ENCODE results near the gene TEKT4.
"Not testable (repeated sequence)": the region's sequence is repeated elsewhere in the genome, so short reads cannot be mapped to it uniquely, and the experiment has no call there.

TEKT4 gene, protein sequence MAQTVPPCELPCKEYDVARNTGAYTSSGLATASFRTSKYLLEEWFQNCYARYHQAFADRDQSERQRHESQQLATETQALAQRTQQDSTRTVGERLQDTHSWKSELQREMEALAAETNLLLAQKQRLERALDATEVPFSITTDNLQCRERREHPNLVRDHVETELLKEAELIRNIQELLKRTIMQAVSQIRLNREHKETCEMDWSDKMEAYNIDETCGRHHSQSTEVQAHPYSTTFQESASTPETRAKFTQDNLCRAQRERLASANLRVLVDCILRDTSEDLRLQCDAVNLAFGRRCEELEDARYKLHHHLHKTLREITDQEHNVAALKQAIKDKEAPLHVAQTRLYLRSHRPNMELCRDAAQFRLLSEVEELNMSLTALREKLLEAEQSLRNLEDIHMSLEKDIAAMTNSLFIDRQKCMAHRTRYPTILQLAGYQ

DNA sequence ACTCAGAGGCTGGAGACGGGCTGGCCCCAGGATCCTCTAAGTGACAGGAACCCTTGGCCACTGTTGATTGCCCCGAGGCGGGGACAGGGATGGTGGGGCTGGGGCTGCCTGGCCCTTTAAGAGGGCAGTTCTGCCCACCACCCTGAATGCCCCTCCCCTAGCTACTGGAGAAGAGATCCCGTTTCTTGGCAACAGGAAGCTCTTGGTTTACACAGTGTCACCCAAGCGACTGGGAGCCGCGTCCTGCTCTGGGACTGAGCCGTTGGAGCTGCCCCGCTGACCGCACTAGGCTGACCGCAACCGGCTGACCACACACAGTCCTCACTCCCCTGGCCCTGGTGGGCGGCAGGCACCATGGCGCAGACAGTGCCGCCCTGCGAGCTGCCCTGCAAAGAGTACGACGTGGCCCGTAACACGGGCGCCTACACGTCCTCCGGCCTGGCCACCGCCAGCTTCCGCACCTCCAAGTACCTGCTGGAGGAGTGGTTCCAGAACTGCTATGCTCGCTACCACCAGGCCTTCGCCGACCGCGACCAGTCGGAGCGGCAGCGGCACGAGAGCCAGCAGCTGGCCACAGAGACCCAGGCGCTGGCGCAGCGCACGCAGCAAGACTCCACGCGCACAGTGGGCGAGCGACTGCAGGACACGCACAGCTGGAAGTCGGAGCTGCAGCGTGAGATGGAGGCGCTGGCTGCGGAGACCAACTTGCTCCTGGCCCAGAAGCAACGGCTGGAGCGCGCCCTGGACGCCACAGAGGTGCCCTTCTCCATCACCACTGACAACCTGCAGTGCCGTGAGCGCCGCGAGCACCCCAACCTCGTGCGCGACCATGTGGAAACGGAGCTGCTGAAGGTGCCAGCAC, at the start of gene TEKT4:
TEKT4 (plus strand) TSS at position 205 of the 862 bp plus-strand sequence; CDS start at position 355, 150 bp downstream.
- peak; percentile 71 for DNase-seq (ENCODE audit: low read depth, low spot score)

DNA sequence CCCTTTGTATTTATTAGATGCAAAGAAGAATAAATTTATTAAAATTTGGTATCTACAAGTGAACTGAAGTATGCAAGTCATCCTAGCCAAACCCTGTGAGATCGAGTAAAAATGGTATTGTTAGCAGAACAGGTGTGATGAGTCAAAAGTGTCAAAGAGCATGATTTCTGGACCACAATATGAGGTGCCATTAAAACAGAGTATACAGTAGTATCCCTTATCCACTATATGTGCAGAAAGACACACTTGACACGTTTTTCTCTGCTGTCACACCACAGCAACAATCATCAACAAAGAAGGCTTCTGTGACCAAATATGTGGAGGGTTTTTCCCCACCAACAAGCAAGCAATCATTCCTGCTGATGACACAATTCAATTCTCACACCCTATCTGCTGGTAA, 32.0 kb upstream of the TEKT4 start:
- not testable (repeated sequence) for DNase-seq (ENCODE audit: low read depth, low spot score)

DNA sequence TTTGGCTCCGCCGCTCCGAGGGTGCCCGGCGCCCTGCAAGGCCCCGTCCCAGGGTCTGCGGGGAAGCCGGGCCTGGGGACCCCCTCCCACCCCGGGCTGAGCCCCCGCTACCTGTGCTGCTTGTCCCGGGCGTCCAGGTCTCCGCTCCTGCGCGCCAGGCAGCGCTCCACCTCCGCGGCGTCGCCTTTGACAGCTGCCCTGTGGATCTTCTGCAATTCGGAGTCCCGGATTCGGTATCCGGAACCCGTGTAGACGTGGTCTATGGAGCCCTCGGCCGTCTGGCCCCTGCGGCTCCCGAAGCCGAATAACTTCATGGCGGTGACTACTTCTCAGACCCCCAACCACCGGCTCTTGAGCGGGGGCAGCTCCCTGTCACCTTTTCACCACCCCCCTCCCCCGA, 14.4 kb upstream of the TEKT4 start:
- not testable (repeated sequence) for DNase-seq (ENCODE audit: low read depth, low spot score)

DNA sequence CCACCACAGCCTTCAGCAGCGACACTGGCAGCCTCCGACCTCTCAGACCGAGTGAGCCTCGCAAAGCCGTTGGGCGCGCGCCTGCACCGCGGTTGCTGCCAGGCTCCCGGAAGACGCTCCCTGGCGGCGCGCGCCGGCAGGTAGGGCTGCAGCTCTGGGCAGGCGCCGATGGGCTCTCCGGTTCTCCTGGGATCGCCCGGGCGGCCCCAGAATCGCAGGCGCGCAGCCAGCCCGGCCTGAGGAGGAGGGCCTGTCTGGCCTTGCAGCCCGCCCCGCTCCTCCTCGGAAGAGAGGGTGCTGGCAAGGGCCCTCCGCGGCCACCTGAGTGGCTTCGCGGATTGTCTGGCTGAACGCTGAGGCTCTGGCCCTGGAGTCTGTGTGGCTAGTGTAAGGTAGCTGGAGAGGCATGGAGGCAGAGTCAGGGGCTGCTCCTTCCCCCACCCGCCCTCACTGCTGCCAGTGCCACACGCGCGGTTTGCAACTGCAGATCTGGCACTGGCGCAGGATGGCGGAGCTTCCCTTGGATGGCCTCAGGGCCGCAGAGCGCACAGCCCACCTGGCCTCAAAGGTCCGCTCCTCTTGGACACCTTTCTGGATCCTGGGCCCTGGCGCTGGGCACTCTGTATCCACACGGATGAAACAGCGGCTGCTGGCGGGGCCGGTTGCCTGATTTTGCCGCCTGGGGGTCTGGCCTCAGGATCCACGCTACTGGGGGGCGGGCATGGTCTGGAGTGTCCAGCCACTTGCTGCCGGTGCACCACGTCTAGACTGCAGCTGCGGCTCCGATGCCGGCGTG, 13.7 kb upstream of the TEKT4 start:
- peak; percentile 72 for DNase-seq (ENCODE audit: low read depth, low spot score)

DNA sequence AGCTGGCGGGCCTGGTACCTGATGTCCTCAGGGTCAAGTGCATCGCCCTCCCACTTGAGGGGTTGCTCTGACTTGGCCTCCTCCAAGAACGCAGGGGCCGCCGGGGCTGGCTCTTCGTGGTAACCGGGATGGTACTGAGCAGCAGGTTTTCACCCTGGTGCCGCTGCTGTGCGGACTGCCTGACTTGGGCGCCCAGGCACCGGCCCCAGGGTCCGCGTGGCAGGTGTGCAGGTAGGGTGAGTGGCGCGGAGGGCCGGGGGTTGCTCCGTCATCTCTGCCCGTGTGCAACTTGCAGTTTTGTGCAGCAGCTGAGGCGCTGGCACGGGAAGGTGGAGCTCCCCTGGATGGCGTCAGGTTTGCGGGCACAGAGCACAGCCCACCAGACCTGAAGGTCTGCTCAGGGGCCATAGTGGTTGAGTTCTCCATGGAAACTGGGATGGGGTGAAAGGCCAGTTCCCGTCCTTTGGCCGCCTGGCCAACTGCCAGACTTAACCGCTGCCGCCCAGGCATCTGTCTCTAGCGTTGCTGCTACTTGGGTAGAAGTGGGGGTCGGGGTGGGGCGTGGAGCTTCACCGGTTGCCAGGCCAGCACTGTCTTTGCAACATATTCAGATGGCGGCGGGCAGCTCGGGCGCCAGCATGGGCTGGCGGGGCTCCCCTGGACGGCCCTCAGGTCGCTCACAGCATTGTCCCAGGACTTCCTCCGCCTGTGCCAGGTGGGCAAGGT, 12.9 kb upstream of the TEKT4 start:
- not testable (repeated sequence) for DNase-seq (ENCODE audit: low read depth, low spot score)

DNA sequence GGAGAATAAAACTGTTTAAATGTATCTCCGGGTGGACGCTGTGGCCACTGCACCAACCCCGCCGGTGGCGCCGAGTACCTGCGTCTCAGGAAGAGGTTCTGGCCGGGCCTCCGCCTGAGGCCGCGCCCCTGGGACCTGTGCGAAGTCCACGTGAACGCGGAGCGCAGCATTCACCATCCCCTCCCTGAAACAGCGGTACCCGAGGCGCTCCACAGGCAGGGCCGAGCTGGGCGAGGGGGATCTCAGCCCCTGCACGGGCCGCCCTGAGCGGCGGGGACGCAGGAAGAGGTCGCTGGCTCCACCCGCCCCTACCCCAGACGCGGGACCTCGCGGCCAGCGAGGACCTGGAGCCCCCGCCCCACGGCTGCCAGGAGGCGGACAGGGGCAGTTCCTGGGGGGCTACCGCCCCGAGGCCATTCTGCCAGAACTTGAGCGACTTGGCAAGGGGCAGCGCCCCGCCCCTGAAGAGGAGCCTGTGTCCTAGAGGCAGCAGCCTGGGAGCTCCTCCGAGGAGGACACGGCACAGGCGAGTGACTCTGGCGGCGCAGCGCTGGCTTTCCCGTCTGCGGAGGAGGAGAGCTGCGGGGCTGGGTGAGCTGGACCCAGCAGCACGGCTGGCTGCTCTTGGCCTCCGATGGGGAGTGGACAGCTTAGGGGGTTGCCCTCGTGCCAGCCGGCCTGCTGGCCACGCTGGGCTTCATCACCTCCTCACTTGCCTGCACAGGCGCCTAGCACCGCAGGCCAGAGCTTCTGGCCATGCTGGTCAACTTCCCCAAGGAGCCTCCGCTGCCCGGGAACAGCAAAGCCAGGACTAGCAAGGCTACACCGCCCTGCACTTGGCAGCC, 9.7 kb upstream of the TEKT4 start:
- peak; percentile 48 for DNase-seq (ENCODE audit: low read depth, low spot score)

DNA sequence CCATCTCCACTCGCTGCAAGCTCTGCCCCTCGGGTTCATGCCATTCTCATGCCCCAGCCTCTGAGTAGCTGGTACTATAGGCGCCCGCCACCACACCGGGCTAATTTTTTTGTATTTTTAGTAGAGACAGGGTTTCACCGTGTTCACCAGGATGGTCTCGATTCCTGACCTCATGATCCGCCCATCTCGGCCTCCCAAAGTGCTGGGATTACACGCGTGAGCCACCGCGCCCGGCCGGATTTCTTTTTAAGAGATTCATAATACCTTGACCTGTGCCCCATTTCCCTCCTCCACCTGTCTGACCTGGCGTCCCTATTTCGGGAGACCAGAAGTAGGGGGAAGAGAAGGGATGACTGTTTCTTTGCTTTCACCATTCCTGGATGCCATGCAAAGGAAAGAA, 8.3 kb upstream of the TEKT4 start:
- DNase-seq (ENCODE audit: low read depth, low spot score), result not testable (repeated sequence)

DNA sequence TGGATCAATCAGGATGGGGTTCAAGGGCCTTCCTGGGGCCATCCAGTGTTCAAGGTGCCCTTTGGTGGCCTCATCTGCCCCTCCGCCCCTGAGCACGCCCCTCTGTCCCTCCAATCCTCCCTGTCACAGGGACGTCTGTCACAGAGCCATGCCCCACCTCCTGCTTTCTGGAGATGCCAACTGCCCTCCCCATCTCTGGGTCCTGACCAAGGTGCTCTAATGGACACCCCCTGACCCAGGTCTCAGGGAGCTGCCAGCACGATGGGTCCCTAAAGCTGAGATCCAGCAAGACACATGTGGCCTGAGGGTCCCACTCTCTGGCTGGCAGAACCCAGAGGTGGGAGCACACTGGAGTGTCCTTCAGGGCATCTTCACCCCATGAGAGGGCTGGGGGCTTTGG, 2.1 kb upstream of the TEKT4 start:
- no peak for DNase-seq (ENCODE audit: low read depth, low spot score)

DNA sequence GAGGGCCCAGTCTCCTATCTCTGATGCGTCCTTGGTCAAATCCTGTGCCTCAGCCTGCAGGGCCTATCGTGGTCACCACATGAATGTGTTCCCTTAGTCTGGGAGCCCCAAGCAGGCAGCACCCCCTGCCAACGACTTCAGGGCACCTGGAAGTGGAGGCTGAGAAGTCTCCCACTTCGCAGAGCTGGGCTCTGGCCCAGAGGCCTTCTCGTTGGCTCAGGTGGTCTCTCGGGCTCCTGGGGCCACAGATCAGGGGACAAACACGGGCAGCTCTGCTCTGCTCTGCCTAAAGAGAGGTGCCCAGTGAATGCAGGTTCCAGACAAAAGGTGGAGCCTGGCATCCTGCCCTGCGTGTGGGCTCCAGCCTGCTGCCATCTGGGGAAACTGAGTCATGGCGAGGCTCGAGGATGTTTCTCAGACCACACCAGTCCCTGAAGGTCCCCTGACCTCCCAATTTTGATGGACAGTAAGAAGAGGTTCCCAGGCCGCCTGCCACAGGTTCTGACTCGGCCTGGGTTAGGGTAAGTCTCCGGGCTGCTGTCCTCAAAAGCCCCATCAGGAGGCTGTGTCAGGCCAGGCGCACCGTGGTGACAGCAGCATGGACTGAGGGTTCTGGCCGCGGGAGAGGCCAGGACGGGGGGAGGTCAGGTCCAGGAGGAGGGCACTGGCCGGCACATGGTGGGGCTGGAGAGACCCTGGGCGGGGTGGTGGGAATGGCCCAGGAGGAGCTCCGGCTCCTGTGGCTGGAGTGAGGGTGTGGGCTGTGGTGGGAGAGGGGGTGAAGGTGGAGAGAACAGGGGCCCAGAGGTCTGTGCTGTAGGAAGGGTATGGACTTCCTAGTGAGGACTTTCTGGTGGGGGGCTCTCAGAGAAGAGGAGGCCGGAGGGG, 1.4 kb upstream of the TEKT4 start:
- DNase-seq (ENCODE audit: low read depth, low spot score), result no peak

DNA sequence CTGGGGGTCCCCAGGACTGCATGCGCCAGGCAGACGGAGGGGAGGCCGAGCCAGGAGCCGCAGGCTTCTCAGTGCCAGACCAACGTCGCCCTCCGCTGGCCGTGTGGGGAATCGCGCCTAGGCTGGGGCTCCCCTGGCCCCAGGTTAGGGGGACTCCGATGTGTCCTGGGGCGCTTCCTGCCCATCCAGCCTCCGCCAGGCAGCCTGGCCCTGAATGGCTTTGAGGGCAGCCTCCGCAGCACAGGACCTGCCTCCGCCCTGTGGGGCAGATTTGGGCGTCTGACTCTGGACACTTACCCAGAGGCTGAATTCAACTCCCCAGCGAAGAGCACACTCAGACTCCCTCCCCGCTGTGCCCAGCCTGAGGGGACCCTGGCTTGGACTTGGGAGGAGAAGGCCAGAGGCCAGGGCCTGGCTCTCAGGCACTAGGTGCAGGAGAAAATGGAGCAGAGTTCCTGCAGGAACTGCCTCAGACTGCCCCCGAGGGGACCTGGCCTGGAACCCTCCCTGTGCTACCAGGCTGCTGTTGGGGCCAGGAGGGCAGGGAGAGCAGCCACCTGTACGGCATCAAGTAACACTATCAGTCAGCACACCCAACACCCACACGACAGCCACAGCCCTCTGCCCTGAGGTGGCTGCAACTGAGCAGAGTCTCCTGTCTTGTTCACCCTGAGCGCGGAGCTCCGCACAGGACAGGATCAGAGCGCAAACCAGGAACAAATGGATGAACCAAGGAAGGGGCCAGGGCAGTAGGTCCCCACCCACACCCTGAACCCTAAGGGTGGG, 597 bp upstream of the TEKT4 start:
- peak; percentile 63 for DNase-seq (ENCODE audit: low read depth, low spot score)

DNA sequence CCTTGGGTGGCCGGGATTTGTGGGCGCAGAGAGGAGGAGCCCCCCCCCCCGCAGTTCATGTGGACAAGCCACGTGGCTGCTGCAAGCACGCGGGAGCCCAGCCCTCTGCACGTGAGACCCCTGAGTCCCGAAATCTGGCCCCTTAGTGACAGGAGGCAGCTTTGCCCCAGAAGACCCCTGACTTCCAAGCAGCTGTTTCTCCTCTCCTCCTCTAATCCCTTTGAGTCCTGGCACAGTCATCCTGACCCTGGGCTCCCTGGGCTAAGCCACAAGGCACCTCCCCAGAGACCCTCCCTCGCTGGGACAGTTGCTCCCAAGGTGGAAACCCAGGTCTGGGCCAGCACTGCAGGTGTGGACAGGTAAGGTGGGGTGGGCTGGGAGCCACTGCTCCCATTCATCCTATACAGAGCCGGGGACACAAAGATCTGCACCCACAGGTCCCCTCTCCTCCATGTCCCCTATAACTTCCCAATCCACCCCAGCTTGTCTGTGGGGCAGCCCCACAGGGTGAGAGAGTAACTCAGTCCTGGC, 923 bp downstream of the TEKT4 start:
- no peak for DNase-seq (ENCODE audit: low read depth, low spot score)

DNA sequence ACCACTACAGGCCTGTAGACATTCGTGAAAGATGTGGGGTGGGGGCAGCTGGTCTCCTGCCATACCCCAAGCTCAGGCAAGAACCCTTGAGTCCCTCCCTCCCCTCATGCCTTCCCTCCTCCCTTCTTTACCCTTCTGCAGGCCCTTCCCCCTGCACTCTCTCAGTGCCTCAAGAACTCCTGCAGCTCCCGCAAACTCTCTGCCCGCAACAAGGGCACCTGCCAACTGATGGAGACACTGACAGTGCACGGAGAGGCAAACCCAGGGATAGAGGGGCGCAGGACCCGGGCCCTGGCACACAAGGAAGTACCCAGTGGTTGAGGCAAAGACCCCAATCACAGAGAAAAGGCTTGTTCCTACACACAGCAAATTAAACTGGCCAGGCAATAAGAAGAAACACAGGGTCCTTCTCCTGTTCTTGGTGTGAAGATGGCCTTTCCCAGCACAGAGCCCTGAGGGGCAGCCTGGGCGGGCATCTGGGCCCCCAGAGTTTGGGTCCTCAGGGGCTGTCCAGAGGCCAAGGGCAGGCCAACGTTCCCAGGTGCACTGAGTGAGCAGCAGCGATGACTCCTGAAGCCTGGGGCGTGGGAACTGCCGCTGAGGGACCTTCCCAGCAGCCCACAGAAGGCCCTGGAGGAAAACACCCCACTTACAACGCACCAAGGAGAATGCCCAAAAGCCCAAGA, 1.6 kb downstream of the TEKT4 start:
- no peak for DNase-seq (ENCODE audit: low read depth, low spot score)

DNA sequence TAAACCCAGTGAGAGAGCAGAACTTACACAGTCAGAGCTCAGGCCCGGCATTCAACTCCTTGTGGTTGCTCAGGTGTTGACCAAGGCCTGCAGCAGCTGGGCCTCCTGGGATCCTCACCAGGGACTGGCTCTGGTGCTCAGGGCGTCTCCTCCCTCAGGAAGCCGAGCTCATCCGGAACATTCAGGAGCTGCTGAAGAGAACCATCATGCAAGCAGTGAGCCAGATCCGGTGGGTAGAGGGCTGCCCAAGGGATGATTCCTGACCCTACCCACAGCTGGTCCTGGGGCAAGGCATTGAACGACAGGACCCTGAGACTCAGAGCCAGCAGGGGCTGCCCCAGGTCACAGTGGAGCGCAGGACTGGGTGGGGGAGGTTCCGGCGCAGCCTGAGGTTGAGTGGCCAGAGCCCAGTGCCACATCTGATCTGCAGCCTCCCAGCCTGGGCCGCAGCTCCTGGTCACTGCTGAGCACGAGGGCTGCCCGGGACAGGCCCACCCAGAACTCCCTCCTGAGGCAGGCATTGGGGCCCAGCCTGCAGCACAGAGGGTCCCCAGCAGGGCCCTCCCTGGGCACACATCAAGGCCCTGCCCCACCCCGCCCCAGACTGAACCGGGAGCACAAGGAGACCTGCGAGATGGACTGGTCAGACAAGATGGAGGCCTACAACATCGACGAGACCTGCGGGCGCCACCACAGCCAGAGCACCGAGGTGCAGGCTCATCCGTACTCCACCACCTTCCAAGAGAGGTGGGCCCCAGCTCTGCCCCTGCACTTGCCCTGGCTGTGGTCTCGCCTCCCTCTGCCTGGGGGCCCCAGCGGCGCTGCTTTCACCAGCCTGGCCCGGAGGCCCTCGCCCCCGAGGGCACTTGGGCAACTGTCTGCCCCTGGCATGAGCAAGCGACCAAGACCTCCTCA, 2.4 kb downstream of the TEKT4 start:
- no peak for DNase-seq (ENCODE audit: low read depth, low spot score)

DNA sequence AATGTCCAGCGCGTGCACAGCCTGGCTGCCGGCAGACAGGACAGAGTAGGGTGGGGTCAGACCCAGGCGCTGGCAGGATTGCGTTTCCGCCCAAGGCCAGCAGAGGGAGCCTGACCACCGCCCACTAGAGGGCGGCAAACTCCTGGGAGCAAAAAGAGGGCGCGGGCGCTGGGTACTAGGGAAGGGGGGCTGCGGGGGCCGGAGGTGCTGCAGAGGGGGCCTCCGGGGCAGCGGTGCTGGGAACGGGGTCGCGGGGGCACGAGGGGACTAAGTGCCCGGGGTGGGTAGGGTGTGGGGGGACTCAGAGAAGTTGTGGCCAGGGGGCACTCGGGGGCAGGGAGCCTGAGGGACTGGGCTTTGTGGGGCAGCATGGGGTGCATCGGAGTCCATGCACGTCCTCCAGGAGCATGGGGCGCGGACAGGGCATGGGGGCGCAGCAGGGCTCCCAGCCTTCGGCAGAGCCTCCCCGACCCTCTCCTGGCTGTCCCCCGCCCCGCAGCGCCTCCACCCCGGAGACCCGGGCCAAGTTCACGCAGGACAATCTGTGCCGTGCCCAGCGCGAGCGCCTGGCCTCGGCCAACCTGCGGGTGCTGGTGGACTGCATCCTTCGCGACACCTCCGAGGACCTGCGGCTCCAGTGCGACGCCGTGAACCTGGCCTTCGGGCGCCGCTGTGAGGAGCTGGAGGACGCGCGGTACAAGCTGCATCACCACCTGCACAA, 3.2 kb downstream of the TEKT4 start:
- DNase-seq (ENCODE audit: low read depth, low spot score), result peak; percentile 90

DNA sequence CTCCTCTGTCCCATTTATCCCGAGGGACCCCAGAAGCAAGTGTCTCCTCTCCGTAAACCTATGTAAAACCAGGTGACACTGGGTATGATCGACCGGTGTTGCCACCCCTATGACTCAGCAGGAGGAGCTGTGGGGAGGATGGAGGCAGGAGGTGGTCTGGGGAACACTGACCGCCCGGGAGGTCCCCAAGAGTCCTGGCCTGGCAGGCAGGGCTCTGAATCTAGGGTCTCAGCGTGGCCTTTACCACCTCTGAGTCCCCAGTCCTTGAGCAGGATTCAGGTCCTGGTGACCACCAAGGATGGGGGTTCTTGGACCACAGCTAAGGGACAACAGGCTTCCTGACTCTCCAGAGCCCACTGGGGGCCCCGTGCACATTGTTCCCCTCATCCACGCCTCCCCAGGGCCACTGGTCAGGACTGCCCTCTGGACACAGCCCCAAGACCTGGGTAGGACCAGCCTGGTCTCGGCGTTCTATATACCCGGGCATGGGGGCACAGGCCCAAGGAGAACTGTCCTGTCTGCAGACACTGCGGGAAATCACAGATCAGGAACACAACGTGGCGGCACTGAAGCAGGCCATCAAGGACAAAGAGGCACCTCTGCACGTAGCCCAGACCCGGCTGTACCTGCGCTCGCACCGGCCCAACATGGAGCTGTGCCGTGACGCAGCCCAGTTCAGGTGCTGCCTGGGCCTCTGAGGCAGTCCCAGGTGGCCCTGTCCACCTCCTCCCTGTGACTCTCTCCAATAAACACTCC, 4.0 kb downstream of the TEKT4 start:
- DNase-seq (ENCODE audit: low read depth, low spot score), result no peak
